ENCODE results near the gene RANBP1. TPM values are rescaled to one million over a fixed set of nuclear protein-coding genes. Genes with fewer than 3 reads are reported as not detected.

The RANBP1 gene
- polyA plus RNA-seq, 2 of the 4 experiments (the other 2 are of a cell fraction): 239 to 338 TPM

- CTCF ChIA-PET: interaction anchor here (0.6 to 1.4 kb wide), 3 partner anchors 92 to 109 kb away, joined by 3 to 5 read pairs (median 3); no protein-coding TSS in a partner anchor
- FAIRE-seq: no peak
- TF ChIP-seq EHF (CRISPR knock-in tag; IDR thresholded peaks at IDR 0.05) (no peak), CBX8 (IDR thresholded peaks at IDR 0.05) (no peak), ESRRA (IDR thresholded peaks at IDR 0.05; ENCODE audit: borderline replicate concordance, low read length) (no peak), KDM5A (IDR thresholded peaks at IDR 0.05) (no peak), RNF2 (IDR thresholded peaks at IDR 0.05; ENCODE audit: borderline replicate concordance, low read depth) (no peak), EP300 (IDR thresholded peaks at IDR 0.05) (no peak), EHMT2 (IDR thresholded peaks at IDR 0.05; ENCODE audit: low read depth) (no peak), BHLHE40 (IDR thresholded peaks at IDR 0.05; ENCODE audit: low read depth, low read length) (no peak), ZNF302 (CRISPR knock-in tag; IDR thresholded peaks at IDR 0.05) (no peak), HES2 (IDR thresholded peaks at IDR 0.05) (no peak), TP53 (CRISPR knock-in tag; IDR thresholded peaks at IDR 0.05) (no peak), NPAS2 (CRISPR knock-in tag; IDR thresholded peaks at IDR 0.05; ENCODE audit: borderline replicate concordance) (no peak), RCOR1 (IDR thresholded peaks at IDR 0.05; ENCODE audit: low read depth, low read length) (no peak), NFE2L2 (conservative IDR thresholded peaks at IDR 0.05; ENCODE audit: low read length) (no peak)
Measured at GRCh38 chr22:20176421-20177085, 60.6 kb downstream of the RANBP1 start.

More at GRCh38 chr22:20176421-20177085, 60.6 kb downstream of the RANBP1 start:
- Histone ChIP-seq H3K4me1 (no peaks in the 10 kb centered on the region), H3K9me3 (no peaks in the 10 kb centered on the region), H3K4me2 (no peak overlapping the region), H3K27ac (no peak overlapping the region), H3K4me3 (no peak overlapping the region)
- DNase-seq (ENCODE audit: low read depth in 1 of 2, low spot score in 1 of 2) (no peak), ATAC-seq (no peak)
- WGBS (ENCODE audit: missing lambda C conversion rate): 77% methylated on average over 16 of the region's 17 CpGs
- POLR2A ChIA-PET: no interaction called here

Small RNA genes lying within 50 kb of the gene (small RNA-seq; reads per million reads assigned to genes)
- gene MIR6816 (0 reads per million in 6 experiments), gene RF00017 (0 reads per million in 6 experiments), gene RF00599 (0 reads per million in 6 experiments)

Other genes with a start within 250 kb of the RANBP1 start
- gene COMT, start 174.3 kb upstream of the RANBP1 start, polyA plus RNA-seq (2011; rRNA removed): 69.5 and 72.3 TPM in 2 replicates
- gene COMT, start 174.3 kb upstream of the RANBP1 start, polyA plus RNA-seq (2017; fragmentation: RNase III; extraction: RNeasy Plus Mini Kit Qiagen cat#74134 plus additional on column Dnase treatment): 113 to 135 TPM (median 125 TPM) in 3 replicates
- gene TXNRD2, start 174.3 kb upstream of the RANBP1 start, polyA plus RNA-seq (2011; rRNA removed): 15.5 and 16.3 TPM in 2 replicates
- gene TXNRD2, start 174.3 kb upstream of the RANBP1 start, polyA plus RNA-seq (2017; fragmentation: RNase III; extraction: RNeasy Plus Mini Kit Qiagen cat#74134 plus additional on column Dnase treatment): 25.6 to 29.3 TPM (median 25.6 TPM) in 3 replicates
- 0.81 and 1.1 TPM in 2 replicates for gene ARVCF, start 99.3 kb upstream of the RANBP1 start, polyA plus RNA-seq (2011; rRNA removed)
- gene ARVCF, start 99.3 kb upstream of the RANBP1 start, polyA plus RNA-seq (2017; fragmentation: RNase III; extraction: RNeasy Plus Mini Kit Qiagen cat#74134 plus additional on column Dnase treatment): 1.2 to 2.1 TPM (median 1.9 TPM) in 3 replicates
- gene TANGO2, start 95.0 kb upstream of the RANBP1 start, polyA plus RNA-seq (2011; rRNA removed): 13.2 and 15.0 TPM in 2 replicates
- gene TANGO2, start 95.0 kb upstream of the RANBP1 start, polyA plus RNA-seq (2017; fragmentation: RNase III; extraction: RNeasy Plus Mini Kit Qiagen cat#74134 plus additional on column Dnase treatment): 13.5 to 14.1 TPM (median 13.8 TPM) in 3 replicates
- 18.1 and 18.7 TPM in 2 replicates for gene DGCR8, start 35.9 kb upstream of the RANBP1 start, polyA plus RNA-seq (2011; rRNA removed)
- 20.6 to 22.1 TPM (median 21.3 TPM) in 3 replicates for gene DGCR8, start 35.9 kb upstream of the RANBP1 start, polyA plus RNA-seq (2017; fragmentation: RNase III; extraction: RNeasy Plus Mini Kit Qiagen cat#74134 plus additional on column Dnase treatment)
- 11.6 and 12.3 TPM in 2 replicates for gene TRMT2A, start 1.1 kb downstream of the RANBP1 start, polyA plus RNA-seq (2011; rRNA removed)
- gene TRMT2A, start 1.1 kb downstream of the RANBP1 start, polyA plus RNA-seq (2017; fragmentation: RNase III; extraction: RNeasy Plus Mini Kit Qiagen cat#74134 plus additional on column Dnase treatment): 24.1 to 28.8 TPM (median 26.8 TPM) in 3 replicates
- gene ZDHHC8, start 15.7 kb downstream of the RANBP1 start, polyA plus RNA-seq (2011; rRNA removed): 5.3 and 7.2 TPM in 2 replicates
- gene ZDHHC8, start 15.7 kb downstream of the RANBP1 start, polyA plus RNA-seq (2017; fragmentation: RNase III; extraction: RNeasy Plus Mini Kit Qiagen cat#74134 plus additional on column Dnase treatment): 24.2 to 29.0 TPM (median 28.1 TPM) in 3 replicates
- not detected in 2 replicates for gene CCDC188, start 35.0 kb downstream of the RANBP1 start, polyA plus RNA-seq (2011; rRNA removed)
- not detected in 3 replicates for gene CCDC188, start 35.0 kb downstream of the RANBP1 start, polyA plus RNA-seq (2017; fragmentation: RNase III; extraction: RNeasy Plus Mini Kit Qiagen cat#74134 plus additional on column Dnase treatment)
- gene RTN4R, start 152.2 kb downstream of the RANBP1 start, polyA plus RNA-seq (2011; rRNA removed): 1.0 and 1.2 TPM in 2 replicates
- 2.1 to 2.8 TPM (median 2.7 TPM) in 3 replicates for gene RTN4R, start 152.2 kb downstream of the RANBP1 start, polyA plus RNA-seq (2017; fragmentation: RNase III; extraction: RNeasy Plus Mini Kit Qiagen cat#74134 plus additional on column Dnase treatment)
- 15.5 and 17.9 TPM in 2 replicates for gene DGCR6L, start 204.0 kb downstream of the RANBP1 start, polyA plus RNA-seq (2011; rRNA removed)
- 23.1 to 27.0 TPM (median 26.1 TPM) in 3 replicates for gene DGCR6L, start 204.0 kb downstream of the RANBP1 start, polyA plus RNA-seq (2017; fragmentation: RNase III; extraction: RNeasy Plus Mini Kit Qiagen cat#74134 plus additional on column Dnase treatment)